SJCRH30 (cell line): ENCODE results near the gene POLR2F. TPM values are rescaled to one million over a fixed set of nuclear protein-coding genes. Genes with fewer than 3 reads are reported as not detected.

Experiments used
- DNase-seq, 2 experiments: peaks; one replicate each; pipeline ENCODE4 v3.0.0-alpha.2; 2015 to 2020
- H3K27ac ChIP-seq: fragments of 250-450 bp; sonication (Bioruptor Pico); 2 replicates; pipeline ENCODE4 v1.5.1; 2020; ENCODE audit warnings: mild to moderate bottlenecking, moderate library complexity
- H3K27me3 ChIP-seq: fragments of 250-450 bp; sonication (Bioruptor Pico); 2 replicates; pipeline ENCODE4 v1.5.1; 2020; ENCODE audit warnings: mild to moderate bottlenecking, moderate library complexity
- H3K36me3 ChIP-seq: fragments of 250-450 bp; sonication (Bioruptor Pico); 2 replicates; pipeline ENCODE4 v1.5.1; 2020; ENCODE audit warnings: mild to moderate bottlenecking, moderate library complexity
- H3K4me1 ChIP-seq: fragments of 250-450 bp; sonication (Bioruptor Pico); 2 replicates; pipeline ENCODE4 v1.5.1; 2020; ENCODE audit warnings: mild to moderate bottlenecking, moderate library complexity
- H3K4me3 ChIP-seq: fragments of 250-450 bp; sonication (Bioruptor Pico); 2 replicates; pipeline ENCODE4 v1.5.1; 2020; ENCODE audit warnings: mild to moderate bottlenecking, moderate library complexity
- H3K9me3 ChIP-seq: fragments of 250-450 bp; sonication (Bioruptor Pico); replicated peaks from 2 replicates; pipeline ENCODE4 v1.5.1; 2020; ENCODE audit warnings: mild to moderate bottlenecking, moderate library complexity
- total RNA-seq: library from RNA; depleted of rRNA; stranded (reverse); fragments of >200 nt; shearing (Covaris generic); gene quantifications from 2 replicates; pipeline ENCODE4 v1.2.3, GENCODE V29; 2014

POLR2F gene
- total RNA-seq, 1 experiment from 2014 or later: 121 TPM

- no peaks in the 10 kb centered on the region for H3K4me1 ChIP-seq
- no peak overlapping the region for H3K27ac ChIP-seq
- no peak for DNase-seq
- H3K4me3 ChIP-seq: no peak overlapping the region
- no peaks in the 10 kb centered on the region for H3K9me3 ChIP-seq
- H3K36me3 ChIP-seq: no peaks in the 10 kb centered on the region
- H3K27me3 ChIP-seq: no peaks in the 10 kb centered on the region
These were observed 23.0 kb downstream of the POLR2F start for GRCh38 chr22:37976547-37976946.

- H3K9me3 ChIP-seq: no peaks in the 10 kb centered on the region
- DNase-seq: no peak
These were observed 26.3 kb downstream of the POLR2F start for GRCh38 chr22:37979782-37980181.

GRCh38 chr22:37981282-37982011, 27.9 kb downstream of the POLR2F start:
- Histone ChIP-seq H3K9me3 (no peaks in the 10 kb centered on the region), H3K36me3 (no peaks in the 10 kb centered on the region), H3K4me3 (no peak overlapping the region), H3K4me1 (no peaks in the 10 kb centered on the region), H3K27ac (no peak overlapping the region), H3K27me3 (no peaks in the 10 kb centered on the region)
- no peak for DNase-seq

More at GRCh38 chr22:37979782-37980181, 26.3 kb downstream of the POLR2F start:
- H3K27me3 ChIP-seq: no peaks in the 10 kb centered on the region
- no peak overlapping the region for H3K4me3 ChIP-seq
- H3K36me3 ChIP-seq: no peaks in the 10 kb centered on the region
- H3K27ac ChIP-seq: no peak overlapping the region
- H3K4me1 ChIP-seq: no peaks in the 10 kb centered on the region

GRCh38 chr22:37982151-37982785, 28.8 kb downstream of the POLR2F start:
- no peak for DNase-seq
- H3K27me3 ChIP-seq: no peaks in the 10 kb centered on the region
- no peaks in the 10 kb centered on the region for H3K36me3 ChIP-seq
- H3K4me3 ChIP-seq: no peak overlapping the region
- no peaks in the 10 kb centered on the region for H3K9me3 ChIP-seq
- H3K27ac ChIP-seq: no peak overlapping the region
- H3K4me1 ChIP-seq: no peaks in the 10 kb centered on the region

- DNase-seq: no peak
- no peaks in the 10 kb centered on the region for H3K36me3 ChIP-seq
- H3K4me3 ChIP-seq: no peak overlapping the region
- H3K9me3 ChIP-seq: no peaks in the 10 kb centered on the region
- no peaks in the 10 kb centered on the region for H3K4me1 ChIP-seq
- no peaks in the 10 kb centered on the region for H3K27me3 ChIP-seq
- H3K27ac ChIP-seq: no peak overlapping the region
These were observed 29.7 kb downstream of the POLR2F start for GRCh38 chr22:37982938-37983859.

- no peaks in the 10 kb centered on the region for H3K9me3 ChIP-seq
- no peaks in the 10 kb centered on the region for H3K27me3 ChIP-seq
- no peak for DNase-seq
- H3K27ac ChIP-seq: no peak within 1 kb of the TSS
- H3K4me3 ChIP-seq: no peak within 1 kb of the TSS
- H3K36me3 ChIP-seq: no peaks in the 10 kb centered on the region
- H3K4me1 ChIP-seq: no peaks in the 10 kb centered on the region
These were observed 30.6 kb downstream of the POLR2F start, which contains the start of gene SOX10 for GRCh38 chr22:37983860-37984791. TSS of gene SOX10 (minus strand) at chr22:37984555. CDS start at chr22:37983784, 771 bp downstream.

- H3K4me3 ChIP-seq: no peak overlapping the region
- H3K9me3 ChIP-seq: no peaks in the 10 kb centered on the region
- H3K4me1 ChIP-seq: no peaks in the 10 kb centered on the region
- DNase-seq: no peak
- no peaks in the 10 kb centered on the region for H3K27me3 ChIP-seq
- H3K27ac ChIP-seq: no peak overlapping the region
- no peaks in the 10 kb centered on the region for H3K36me3 ChIP-seq
These were observed 31.6 kb downstream of the POLR2F start for GRCh38 chr22:37985050-37985585.

- H3K36me3 ChIP-seq: no peaks in the 10 kb centered on the region
- no peak overlapping the region for H3K4me3 ChIP-seq
- no peaks in the 10 kb centered on the region for H3K27me3 ChIP-seq
- no peaks in the 10 kb centered on the region for H3K4me1 ChIP-seq
- no peak overlapping the region for H3K27ac ChIP-seq
- no peaks in the 10 kb centered on the region for H3K9me3 ChIP-seq
- DNase-seq: no peak
These were observed 32.3 kb downstream of the POLR2F start for GRCh38 chr22:37985751-37986281.

- Histone ChIP-seq H3K4me3 (no peak overlapping the region), H3K27ac (no peak overlapping the region), H3K36me3 (no peaks in the 10 kb centered on the region), H3K4me1 (no peaks in the 10 kb centered on the region), H3K9me3 (no peaks in the 10 kb centered on the region), H3K27me3 (no peaks in the 10 kb centered on the region)
- DNase-seq: no peak
These were observed 32.9 kb downstream of the POLR2F start for GRCh38 chr22:37986371-37986770.

- H3K27me3 ChIP-seq: no peaks in the 10 kb centered on the region
- H3K9me3 ChIP-seq: no peaks in the 10 kb centered on the region
- no peak overlapping the region for H3K4me3 ChIP-seq
- no peak overlapping the region for H3K27ac ChIP-seq
- no peak for DNase-seq
- no peaks in the 10 kb centered on the region for H3K36me3 ChIP-seq
- no peaks in the 10 kb centered on the region for H3K4me1 ChIP-seq
These were observed 35.9 kb downstream of the POLR2F start for GRCh38 chr22:37989146-37990045.

GRCh38 chr22:37990301-37990700, 36.8 kb downstream of the POLR2F start:
- no peak overlapping the region for H3K4me3 ChIP-seq
- H3K36me3 ChIP-seq: no peaks in the 10 kb centered on the region
- H3K9me3 ChIP-seq: no peaks in the 10 kb centered on the region
- H3K27ac ChIP-seq: no peak overlapping the region
- no peaks in the 10 kb centered on the region for H3K4me1 ChIP-seq
- DNase-seq: no peak
- H3K27me3 ChIP-seq: no peaks in the 10 kb centered on the region

- H3K9me3 ChIP-seq: no peaks in the 10 kb centered on the region
- DNase-seq: no peak
- H3K4me3 ChIP-seq: no peak overlapping the region
- no peaks in the 10 kb centered on the region for H3K4me1 ChIP-seq
- no peaks in the 10 kb centered on the region for H3K36me3 ChIP-seq
- H3K27ac ChIP-seq: no peak overlapping the region
- no peaks in the 10 kb centered on the region for H3K27me3 ChIP-seq
These were observed 37.4 kb downstream of the POLR2F start for GRCh38 chr22:37990862-37991261.
